ENCODE data around the gene SLC29A3. TPM values are rescaled to one million over a fixed set of nuclear protein-coding genes. Genes with fewer than 3 reads are reported as not detected.

The SLC29A3 gene
- total RNA-seq, 1 experiment from 2014 or later, result 1.1 TPM

- peaks cover 26% of the 10 kb centered on the region for H3K27me3 ChIP-seq (replicated peaks)
- H3K27ac ChIP-seq, result no peak overlapping the region
- H3K4me3 ChIP-seq, result no peak overlapping the region
- H3K4me1 ChIP-seq (replicated peaks), result peaks cover 10% of the 10 kb centered on the region
- DNase-seq (ENCODE audit: low read depth in 1 of 2, low spot score in 2 of 2), result no peak
- H3K36me3 ChIP-seq, result no peaks in the 10 kb centered on the region
- peaks cover 2% of the 10 kb centered on the region; the same call in 1 of the 2 replicates for H3K9me3 ChIP-seq (replicated peaks)
Measured at GRCh38 chr10:71402005-71402404, 82.9 kb downstream of the SLC29A3 start.

- H3K27ac ChIP-seq, result no peak overlapping the region
- no peaks in the 10 kb centered on the region for H3K4me1 ChIP-seq (replicated peaks)
- H3K27me3 ChIP-seq (replicated peaks), result peaks cover 3% of the 10 kb centered on the region; the same call in 1 of the 2 replicates
- no peaks in the 10 kb centered on the region for H3K36me3 ChIP-seq
- no peak overlapping the region for H3K4me3 ChIP-seq
- DNase-seq (ENCODE audit: low read depth in 1 of 2, low spot score in 2 of 2), result peak in 1 of 2 experiments; percentile 31
- no peaks in the 10 kb centered on the region for H3K9me3 ChIP-seq (replicated peaks)
Measured at GRCh38 chr10:71404503-71405295, 85.6 kb downstream of the SLC29A3 start.

GRCh38 chr10:71406878-71407277 is 87.8 kb downstream of the SLC29A3 start:
- Histone ChIP-seq H3K4me1 (replicated peaks) (no peaks in the 10 kb centered on the region), H3K27ac (no peak overlapping the region), H3K4me3 (no peak overlapping the region), H3K36me3 (no peaks in the 10 kb centered on the region), H3K27me3 (replicated peaks) (no peaks in the 10 kb centered on the region; the same call in 1 of the 2 replicates), H3K9me3 (replicated peaks) (no peaks in the 10 kb centered on the region)
- peak in 1 of 2 experiments; percentile 8 for DNase-seq (ENCODE audit: low read depth in 1 of 2, low spot score in 2 of 2)

- Histone ChIP-seq H3K4me3 (no peak overlapping the region), H3K27ac (no peak overlapping the region), H3K4me1 (replicated peaks) (no peaks in the 10 kb centered on the region), H3K9me3 (replicated peaks) (no peaks in the 10 kb centered on the region), H3K27me3 (replicated peaks) (no peaks in the 10 kb centered on the region), H3K36me3 (no peaks in the 10 kb centered on the region)
- peak in 1 of 2 experiments; percentile 17 for DNase-seq (ENCODE audit: low read depth in 1 of 2, low spot score in 2 of 2)
Measured at GRCh38 chr10:71408436-71409225, 89.6 kb downstream of the SLC29A3 start.

- no peaks in the 10 kb centered on the region for H3K27me3 ChIP-seq (replicated peaks)
Measured at GRCh38 chr10:71409516-71410104, 90.6 kb downstream of the SLC29A3 start.

More at GRCh38 chr10:71409516-71410104, 90.6 kb downstream of the SLC29A3 start:
- H3K9me3 ChIP-seq (replicated peaks), result no peaks in the 10 kb centered on the region
- no peaks in the 10 kb centered on the region for H3K4me1 ChIP-seq (replicated peaks)
- H3K27ac ChIP-seq, result no peak overlapping the region
- H3K36me3 ChIP-seq, result no peaks in the 10 kb centered on the region
- H3K4me3 ChIP-seq, result no peak overlapping the region
- peak in 1 of 2 experiments; percentile 35 for DNase-seq (ENCODE audit: low read depth in 1 of 2, low spot score in 2 of 2)

Other genes starting within 250 kb of the SLC29A3 start
- gene UNC5B, start 106.7 kb upstream of the SLC29A3 start, total RNA-seq (2014; rRNA removed; shearing (Covaris generic)), result 0.71 and 0.94 TPM in 2 replicates
- 0.16 and 0.37 TPM in 2 replicates for gene CDH23, start 77.7 kb downstream of the SLC29A3 start, total RNA-seq (2014; rRNA removed; shearing (Covaris generic))

Measured in SJSA1 (cell line).